ENCODE data around the gene STRN3.
A peak's percentile ranks its signal among the peaks of the same experiment; 100 is the strongest.

Gene STRN3

DNA sequence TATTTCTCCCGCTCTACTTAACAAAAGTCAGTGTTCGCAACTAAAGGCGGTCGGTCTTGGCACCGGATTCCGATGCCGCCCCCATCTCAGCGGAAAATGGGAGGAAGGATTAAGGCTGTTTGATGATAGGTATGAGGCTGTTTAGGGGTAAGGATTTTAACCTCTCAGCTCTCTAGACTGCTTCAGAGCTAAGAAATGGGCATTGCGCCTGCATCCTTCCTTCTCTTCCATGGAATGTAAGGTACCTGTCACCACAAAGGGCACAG is 150.5 kb downstream of the STRN3 start:
- peak overlapping the region; percentile 15 for H3K4me3 ChIP-seq (ENCODE audit: low read depth, low read length)

DNA sequence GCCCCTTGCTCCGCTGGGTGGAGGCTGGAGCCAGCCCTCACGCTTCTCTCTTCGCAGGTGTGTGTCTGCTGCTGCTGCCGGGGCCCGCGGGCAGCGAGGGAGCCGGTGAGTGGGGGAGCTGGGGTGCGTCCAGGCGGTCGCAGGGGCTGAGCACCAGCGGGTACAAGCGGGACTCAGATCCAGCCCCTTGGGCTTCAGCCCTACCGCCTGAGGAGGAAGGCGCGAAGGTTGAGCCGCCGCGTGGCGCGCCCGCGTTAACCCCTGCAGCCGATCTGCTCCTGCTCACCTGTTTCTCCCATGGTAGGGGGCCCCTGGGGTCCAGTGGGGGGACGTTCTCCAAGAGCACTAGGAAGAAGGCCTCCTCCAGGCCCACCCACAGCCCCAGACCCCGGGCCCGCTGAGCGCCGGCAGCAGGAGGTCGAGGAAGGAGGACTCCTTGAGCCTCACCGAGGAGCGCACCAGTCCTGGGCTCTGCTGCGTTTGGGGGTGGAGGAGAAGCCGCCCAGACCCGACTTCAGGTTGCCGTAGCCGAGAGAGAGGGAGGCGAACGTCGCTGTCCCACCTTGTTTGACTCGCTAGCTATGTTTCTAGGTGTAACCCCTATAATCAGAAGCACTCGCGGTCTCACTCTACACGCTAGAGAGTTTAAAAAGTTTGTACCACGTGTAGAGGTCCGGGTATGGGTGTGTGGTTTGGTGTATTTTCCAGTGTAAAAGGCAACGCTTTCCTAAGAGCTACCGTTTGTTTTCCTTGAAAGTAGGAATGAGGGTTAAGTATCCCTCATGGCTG is 151.0 kb downstream of the STRN3 start:
- peak overlapping the region; percentile 44 for H3K4me3 ChIP-seq (ENCODE audit: low read depth, low read length)

DNA sequence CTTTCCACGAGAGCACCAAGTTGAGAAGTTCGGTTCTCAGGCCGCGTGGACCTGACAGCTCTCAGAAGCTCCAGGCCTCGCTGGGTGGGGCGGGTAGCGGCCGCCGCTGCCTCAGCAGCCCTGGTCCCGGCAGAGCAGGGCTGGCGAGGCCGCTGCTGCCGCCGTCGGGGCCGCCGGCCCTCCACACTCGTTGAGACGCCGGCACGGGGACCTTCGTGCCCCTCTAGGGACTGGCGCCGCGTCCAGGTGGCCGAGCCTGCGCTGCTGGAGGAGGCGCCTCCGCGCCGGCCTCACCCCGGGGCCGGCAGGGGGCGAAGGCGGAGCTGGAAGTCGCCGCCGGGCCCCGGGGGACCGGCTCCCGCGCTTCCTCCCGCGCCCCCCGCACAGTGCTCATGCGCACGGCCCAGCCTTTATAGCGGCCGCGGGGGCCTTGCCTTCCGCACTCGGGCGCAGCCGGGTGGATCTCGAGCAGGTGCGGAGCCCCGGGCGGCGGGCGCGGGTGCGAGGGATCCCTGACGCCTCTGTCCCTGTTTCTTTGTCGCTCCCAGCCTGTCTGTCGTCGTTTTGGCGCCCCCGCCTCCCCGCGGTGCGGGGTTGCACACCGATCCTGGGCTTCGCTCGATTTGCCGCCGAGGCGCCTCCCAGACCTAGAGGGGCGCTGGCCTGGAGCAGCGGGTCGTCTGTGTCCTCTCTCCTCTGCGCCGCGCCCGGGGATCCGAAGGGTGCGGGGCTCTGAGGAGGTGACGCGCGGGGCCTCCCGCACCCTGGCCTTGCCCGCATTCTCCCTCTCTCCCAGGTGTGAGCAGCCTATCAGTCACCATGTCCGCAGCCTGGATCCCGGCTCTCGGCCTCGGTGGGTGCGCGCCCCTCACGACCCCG is 151.8 kb downstream of the STRN3 start, which contains the start of gene COCH:
TSS of gene COCH (plus strand) at position 440 of the 879 bp plus-strand sequence. CDS start at position 820, 380 bp downstream.
- peak within 1 kb of the TSS; percentile 44 for H3K4me3 ChIP-seq (ENCODE audit: low read depth, low read length)

DNA sequence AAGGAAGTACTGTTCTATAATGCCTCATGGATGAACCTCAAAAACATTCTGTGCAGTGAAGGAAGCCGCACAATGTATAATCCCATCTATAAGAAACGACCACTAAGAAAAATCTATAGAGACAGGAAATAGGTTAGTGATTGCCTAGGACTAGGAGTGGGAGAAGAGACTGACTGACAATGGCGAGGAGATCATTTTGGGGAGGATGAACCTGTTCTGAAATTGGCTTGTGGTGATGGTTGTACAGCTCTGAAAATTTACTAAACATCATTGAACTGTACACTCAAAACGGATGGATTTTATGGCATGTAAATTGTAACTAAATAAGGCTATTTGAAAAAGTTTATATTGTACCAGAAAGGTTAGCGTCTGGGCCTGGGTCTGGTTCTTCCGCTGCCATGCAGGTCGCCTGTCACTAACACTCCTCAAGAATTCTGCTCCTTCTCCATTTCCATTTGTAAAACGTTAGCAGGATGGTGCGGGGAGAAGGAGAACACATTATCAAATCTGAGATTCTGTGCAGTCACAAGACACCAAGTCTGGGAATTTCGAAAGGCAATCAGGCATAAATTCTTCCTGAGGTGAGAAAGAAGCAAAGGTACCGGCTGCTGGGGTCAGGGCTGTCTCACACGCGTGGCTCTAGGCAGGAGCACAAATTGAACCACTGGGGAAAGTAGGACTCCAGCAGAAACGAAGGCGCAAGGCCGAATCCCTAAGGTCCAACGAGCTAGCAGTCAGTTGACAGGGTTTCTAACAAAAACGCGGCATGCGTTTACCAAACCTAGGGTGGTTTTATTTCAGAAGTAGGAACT is 152.7 kb downstream of the STRN3 start:
- peak overlapping the region; percentile 44 for H3K4me3 ChIP-seq (ENCODE audit: low read depth, low read length)

DNA sequence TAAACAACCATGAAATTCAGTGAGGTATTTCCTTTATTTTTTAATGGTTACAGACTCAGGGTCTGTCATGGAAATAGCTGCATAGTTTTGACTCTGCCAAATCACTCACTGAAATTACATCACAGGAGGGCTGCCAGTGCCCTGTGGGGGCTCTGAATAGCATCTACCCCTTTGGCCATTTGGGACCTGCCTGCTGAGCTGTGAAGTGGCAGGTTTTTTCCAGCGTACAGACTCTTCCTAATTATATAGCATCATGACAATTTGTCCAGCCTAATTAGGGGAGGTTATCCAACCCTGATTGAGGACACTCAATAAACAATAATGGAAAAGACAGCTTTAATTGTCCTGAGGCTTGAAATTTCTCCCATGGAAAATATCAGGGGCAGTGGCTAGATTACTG is 153.6 kb downstream of the STRN3 start:
- no peak overlapping the region for H3K4me3 ChIP-seq (ENCODE audit: low read depth, low read length)

DNA sequence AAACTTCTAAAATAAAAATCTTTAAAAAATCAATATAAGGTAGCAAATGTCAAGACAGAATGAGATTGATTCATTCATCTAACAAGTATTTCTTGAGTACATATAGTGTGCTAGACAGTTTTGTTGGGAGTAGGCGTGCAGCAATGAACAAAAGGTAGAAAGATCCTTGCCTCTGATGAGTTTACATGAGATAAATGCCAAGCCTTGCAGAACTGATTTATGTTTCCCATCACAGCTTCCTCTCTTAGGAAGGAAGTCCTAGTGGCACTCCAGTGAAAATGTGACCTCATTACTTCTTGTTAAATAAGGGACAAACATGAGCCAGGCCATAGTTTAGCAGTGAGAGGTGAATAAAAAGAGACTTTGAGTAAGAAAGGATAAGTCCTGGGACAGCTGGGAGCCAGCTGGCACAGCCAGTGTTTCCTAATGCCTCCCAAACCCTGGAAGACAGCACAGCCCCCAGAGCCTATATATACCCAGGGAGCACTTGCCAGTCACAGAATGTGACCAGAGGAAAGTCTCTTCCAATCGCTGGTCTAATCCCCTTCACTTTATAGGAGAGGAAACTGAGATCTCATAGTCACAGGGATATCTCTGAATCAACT is 156.5 kb downstream of the STRN3 start:
- no peak overlapping the region for H3K4me3 ChIP-seq (ENCODE audit: low read depth, low read length)

DNA sequence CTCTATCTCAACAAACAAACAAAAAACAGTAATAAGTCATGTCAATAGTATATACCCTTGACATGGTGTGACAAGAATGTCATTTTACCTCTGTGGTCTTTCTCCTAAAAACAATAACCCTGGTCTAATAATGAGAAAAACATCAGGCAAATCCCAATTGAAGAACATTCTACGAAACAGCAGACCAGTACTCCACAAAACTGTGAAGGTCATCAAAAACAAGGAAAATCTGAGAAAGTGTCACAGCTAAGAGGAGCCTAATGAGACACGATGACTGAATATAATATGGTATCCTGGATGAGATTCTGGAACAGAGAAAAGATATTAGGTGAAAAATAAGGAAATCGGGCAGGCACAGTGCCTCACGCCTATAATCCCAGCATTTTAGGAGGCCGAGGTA is 157.4 kb downstream of the STRN3 start:
- no peak overlapping the region for H3K4me3 ChIP-seq (ENCODE audit: low read depth, low read length)

DNA sequence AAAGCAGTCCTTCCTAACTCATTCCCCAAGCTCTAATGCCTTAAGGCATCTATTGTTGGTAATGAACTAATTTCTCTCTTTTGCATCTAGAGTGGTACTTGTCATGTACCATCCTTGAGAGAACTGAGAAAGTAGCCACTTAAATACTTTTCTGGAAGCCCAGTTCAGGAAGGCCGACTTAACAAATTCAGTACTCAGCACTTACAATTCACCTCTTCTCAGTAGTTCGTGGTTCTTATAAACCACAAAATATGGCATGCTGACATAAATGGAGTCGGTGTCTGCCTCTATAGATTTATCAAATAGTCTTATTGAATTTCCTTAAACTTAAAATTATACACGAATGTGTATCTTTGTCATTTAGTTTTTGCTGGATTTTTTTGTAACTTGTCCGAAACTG is 161.2 kb downstream of the STRN3 start:
- H3K4me3 ChIP-seq (ENCODE audit: low read depth, low read length) = no peak overlapping the region

DNA sequence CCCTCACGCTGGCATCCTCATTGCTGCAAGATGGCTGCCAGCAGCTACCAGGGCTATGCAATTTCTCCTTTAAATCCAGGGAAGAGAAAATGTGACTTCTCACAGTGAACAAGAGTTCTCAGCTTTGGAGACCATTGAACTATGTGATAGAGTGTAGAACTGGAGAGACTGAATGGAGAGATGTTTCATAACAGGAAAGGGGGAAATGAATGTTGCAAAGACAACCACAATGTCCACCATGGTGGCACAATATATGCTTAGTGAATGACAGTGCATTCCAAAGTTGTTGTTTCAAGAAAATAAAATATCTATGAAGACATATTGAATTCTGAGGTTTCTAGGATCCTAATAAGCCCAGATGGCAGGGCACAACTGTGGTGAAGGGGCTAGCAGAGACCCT is 165.0 kb downstream of the STRN3 start:
- no peak overlapping the region for H3K4me3 ChIP-seq (ENCODE audit: low read depth, low read length)

DNA sequence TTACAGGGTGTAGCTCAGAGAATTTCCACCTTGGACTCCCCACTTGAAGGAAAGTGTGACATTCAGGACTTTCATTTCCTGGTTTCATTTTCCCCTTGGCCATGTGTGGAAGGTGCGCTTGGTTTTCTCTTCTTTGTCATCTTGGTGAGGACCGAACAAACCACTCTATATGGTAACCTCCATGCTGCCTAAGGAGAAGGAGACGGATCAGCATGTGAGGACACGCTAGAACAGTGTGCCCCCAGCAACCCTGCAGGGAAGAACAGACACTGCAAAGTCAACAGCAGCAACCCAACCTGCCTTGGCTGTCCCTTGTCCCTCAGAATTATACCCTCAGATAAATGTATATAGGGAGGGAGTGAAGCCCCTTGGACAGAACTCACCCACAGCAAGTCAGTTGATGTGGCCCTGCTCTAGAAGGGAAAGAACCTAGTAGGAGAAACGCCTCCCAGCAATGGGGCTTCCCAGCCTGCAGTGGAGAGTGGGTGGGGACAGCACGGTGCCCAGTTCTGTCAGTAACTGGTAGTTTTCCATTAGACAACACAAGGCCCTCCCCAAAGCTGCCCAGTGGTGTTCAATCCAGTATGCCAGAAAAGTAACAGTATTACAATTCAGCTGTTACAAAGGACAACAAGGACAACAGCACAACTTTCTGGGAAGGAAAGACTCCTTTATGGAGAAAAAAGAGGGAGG is 170.7 kb downstream of the STRN3 start:
- no peak overlapping the region for H3K4me3 ChIP-seq (ENCODE audit: low read depth, low read length)

DNA sequence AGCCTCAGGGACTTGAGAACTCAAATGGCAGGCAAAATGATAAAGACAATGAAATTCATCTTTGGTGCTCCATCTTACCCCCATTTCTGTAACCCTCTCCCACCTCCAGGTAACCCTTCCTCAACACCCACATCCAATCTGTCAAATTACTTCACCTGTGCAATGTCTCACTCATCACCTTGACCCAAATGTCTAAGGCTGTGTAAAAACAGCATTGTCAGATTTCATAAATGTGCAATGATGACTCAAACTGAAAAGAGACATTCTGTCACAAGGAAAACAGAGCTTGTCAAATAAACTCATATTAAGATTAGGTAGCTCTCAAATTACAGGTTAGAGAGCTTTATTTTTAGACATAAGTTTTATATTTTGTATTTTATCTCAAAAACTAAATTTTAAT is 171.7 kb downstream of the STRN3 start:
- no peak overlapping the region for H3K4me3 ChIP-seq (ENCODE audit: low read depth, low read length)

DNA sequence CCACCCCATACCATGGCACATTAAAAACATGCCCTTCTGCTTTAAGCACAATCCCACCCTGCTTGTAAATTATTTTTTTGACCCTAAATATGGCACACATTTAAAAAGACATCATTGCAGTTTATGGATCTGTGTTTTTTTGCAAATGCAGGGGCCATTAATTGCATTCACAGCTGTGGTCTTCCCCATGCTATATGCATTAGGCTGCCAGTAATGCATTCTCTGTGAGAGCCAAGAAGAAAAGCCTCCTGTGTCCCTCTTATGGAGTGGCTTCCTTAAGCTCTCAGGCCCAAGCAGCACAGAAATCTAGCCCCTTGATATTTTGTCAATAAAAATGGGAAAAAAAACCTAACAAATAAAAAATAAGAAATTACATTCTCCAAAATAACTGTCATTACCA is 172.2 kb downstream of the STRN3 start:
- no peak overlapping the region for H3K4me3 ChIP-seq (ENCODE audit: low read depth, low read length)

DNA sequence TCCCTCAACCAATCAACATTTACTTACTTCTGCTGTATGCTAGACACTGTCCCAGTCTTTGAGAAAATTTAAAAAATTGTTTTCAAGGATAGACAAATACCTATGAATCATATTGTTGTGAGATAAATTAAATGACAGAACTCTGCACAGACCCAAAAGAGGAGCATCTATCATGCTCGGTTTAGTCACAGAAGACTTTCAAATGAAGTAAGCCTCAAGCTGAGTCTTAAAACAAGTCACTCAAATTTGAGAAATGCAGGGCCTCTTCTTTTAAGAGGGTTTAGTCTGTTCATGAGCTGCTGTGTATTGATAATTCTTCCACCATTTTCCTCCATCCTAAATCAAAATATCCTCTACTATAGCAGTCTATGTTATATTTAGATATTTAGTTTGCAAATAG is 176.2 kb downstream of the STRN3 start:
- no peak overlapping the region for H3K4me3 ChIP-seq (ENCODE audit: low read depth, low read length)

DNA sequence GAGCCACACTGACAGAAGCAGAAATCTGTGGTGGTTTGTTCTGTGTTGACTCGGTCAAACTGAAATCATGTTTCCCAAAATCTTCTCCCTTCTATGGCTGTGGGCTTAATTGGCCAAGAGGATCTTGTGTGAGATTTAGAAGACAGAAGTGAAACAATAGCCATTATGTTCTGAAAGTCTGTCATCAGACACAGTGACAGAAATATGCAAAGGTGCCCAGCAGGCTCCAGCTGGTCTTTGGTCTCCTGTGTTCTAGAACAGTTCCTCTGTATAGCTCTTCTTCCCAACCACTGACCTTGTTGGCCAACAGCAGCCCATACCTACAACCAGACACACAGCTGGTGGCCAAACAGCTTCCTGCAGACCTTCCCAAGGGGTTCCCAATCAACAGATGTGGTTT is 176.8 kb downstream of the STRN3 start:
- no peak overlapping the region for H3K4me3 ChIP-seq (ENCODE audit: low read depth, low read length)

DNA sequence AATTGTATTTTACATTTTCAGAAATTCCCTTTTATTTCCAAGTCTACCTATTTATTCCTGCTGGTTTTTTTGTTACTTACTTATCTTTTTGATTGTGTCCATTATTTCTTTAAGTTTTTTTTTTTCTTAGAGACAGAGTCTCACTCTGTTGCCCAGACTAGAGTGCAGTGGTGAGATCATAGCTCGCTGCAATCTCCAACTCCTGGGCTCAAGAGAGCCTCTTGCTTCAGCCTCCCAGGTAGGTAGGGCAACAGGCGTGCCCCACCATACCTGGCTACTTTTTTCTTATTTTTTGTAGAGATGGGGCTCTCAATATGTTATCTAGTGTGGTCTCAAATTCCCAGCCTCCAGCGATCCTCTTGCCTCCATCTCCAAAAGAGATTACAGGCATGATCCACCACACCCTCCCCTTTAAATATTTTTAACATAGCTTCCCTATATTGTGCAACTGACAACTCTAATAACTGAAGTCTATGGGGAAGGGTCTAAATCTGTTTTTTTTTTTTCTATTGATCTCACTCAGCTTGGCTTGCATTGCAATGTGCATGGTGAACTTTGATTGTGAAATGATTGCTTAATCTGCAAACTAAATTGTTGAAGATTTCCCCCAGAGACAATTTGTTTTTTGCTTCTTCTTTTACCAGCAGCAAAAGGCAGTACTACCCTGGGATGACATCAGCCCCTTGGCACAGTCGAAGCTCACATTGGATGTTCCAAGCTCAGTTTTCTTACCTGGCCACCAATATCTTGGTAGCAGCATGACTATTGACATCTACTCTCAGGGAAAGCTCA is 177.5 kb downstream of the STRN3 start:
- no peak overlapping the region for H3K4me3 ChIP-seq (ENCODE audit: low read depth, low read length)
